ENCODE data around the gene BDKRB1.

BDKRB1 gene

DNA sequence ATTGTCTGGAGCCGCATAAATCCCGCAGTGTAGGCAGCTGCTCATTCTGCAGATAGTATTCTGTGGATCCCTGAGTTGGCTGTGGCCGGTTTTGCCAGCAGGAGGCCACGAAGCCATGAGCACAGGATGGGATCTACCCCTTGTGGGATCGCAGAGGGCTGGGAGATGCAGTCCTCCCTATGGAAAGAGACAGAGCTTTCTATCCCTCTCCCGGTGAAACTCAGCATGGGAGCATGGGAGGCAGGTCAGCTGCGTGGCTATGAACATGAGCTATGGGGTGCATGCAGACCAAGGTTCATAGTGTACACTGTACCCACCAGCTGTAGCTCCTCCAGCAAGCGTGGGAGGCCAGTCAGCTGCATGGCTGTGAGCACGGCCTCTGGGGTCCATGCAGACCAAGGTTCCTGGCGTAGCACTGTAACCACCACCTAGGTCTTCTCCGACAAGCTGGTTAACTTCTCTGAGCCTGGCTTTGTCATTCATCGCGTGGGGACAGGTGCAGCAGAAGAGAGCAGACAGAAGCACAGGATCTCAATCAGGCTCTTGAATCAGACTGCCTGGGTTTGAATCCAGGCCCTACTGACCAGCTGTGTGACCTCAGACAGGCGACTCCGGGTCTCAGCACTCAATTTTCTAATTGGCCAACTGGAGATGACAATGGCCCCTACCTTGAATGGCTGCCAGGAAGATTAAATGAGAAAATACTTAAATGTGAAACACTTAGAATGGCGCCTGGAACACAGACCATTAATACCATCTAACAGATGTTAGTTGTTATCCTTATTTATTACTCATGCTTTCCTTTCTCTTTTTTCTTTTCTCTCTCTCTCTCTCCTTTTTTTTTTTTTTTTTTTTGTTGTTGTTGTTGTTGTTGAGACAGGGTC lies 6.0 kb downstream of the BDKRB1 start:
- DNase-seq (ENCODE audit: low read depth in 2 of 2) = no peak

DNA sequence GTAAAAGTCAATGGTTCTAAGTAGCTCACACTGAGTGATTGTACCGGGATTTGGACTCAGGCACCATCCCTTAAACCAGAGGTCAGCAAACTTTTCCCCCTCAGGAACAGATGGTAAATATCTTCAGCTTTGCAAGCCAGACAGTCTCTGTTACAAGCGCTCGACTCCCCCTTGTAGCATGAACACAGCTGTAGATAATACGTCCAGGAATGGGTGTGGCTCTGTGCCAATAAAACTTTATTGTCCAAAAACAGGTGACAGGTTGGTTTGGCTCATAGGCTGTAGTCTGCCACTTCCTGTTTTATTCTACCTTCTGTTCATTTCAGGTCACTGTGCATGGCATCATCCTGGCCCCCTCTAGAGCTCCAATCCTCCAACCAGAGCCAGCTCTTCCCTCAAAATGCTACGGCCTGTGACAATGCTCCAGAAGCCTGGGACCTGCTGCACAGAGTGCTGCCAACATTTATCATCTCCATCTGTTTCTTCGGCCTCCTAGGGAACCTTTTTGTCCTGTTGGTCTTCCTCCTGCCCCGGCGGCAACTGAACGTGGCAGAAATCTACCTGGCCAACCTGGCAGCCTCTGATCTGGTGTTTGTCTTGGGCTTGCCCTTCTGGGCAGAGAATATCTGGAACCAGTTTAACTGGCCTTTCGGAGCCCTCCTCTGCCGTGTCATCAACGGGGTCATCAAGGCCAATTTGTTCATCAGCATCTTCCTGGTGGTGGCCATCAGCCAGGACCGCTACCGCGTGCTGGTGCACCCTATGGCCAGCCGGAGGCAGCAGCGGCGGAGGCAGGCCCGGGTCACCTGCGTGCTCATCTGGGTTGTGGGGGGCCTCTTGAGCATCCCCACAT lies 7.6 kb downstream of the BDKRB1 start:
- DNase-seq (ENCODE audit: low read depth in 2 of 2) = no peak

DNA sequence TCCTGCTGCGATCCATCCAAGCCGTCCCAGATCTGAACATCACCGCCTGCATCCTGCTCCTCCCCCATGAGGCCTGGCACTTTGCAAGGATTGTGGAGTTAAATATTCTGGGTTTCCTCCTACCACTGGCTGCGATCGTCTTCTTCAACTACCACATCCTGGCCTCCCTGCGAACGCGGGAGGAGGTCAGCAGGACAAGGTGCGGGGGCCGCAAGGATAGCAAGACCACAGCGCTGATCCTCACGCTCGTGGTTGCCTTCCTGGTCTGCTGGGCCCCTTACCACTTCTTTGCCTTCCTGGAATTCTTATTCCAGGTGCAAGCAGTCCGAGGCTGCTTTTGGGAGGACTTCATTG lies 8.2 kb downstream of the BDKRB1 start:
- no peak for DNase-seq (ENCODE audit: low read depth in 2 of 2)

DNA sequence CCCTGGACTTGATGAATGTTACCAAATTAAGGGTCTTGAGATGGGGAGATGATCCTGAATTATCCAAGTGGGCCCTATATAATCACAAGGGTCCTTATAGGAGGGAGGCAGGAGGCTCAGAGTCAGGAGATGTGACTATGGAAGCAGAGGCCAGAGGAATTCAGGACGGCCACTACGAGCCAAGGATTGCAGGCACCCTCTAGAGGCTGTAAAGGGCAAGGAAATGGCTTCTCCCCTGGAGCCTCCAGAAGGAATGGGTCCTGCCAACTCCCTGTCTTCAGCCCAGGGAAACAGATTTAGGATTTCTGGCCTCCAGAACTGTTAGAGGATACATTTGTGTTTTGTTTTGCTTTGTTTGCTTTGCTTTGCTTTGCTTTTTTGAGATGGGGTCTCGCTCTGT lies 8.8 kb downstream of the BDKRB1 start:
- DNase-seq (ENCODE audit: low read depth in 2 of 2) = no peak

DNA sequence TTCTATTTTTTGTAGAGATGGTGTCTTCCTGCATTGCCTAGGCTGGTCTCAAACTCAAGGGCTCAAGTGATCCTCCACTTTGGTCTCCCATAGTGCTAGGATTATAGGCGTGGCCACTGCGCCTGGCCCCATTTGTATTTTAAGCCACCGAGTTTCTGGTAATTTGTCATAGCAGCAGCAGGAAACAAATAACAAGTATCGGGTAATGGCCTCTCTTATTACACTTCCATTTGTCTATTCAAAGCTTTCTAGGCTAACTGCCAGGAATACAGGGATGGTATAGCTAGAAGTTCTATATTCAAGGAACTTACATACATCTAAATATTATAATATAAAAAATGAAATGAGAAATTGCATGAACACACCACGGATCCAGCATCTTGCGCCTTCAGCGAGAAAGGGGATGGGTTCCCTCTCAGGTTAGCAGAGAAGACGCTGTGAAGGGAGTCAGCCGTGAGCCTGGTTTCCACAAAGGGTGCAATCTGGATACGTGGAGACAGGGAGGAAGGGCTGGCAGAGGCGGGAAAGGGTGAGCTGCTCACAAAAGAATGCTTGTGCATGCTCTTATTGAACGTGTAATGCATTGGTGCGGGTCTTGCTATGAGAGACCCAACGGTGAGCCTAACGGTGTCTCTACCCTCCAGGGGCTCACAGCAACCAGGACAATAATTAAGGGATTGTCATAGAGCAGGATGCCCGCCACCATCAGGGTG lies 9.5 kb downstream of the BDKRB1 start:
- no peak for DNase-seq (ENCODE audit: low read depth in 2 of 2)

DNA sequence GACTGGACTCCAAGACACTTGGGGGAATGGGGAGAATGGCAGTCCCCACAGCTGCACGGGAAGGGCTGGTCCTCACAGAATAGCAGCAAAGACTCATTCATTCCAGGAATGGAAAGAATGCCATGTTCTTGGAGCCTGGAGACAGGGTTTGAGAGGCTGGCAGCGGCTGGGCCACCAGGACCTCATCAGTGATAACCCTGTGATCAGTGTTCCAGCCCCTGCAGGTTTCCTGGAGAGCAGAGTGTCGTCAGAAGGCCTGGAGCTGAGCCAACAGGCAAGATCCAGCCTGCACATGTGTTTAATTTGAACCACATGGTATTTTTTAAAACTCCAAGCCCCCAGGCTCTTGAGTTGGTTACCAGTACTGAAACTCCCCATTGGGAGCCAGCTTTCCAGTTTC lies 11.3 kb downstream of the BDKRB1 start:
- peak; percentile 83 for DNase-seq (ENCODE audit: low read depth in 2 of 2)

DNA sequence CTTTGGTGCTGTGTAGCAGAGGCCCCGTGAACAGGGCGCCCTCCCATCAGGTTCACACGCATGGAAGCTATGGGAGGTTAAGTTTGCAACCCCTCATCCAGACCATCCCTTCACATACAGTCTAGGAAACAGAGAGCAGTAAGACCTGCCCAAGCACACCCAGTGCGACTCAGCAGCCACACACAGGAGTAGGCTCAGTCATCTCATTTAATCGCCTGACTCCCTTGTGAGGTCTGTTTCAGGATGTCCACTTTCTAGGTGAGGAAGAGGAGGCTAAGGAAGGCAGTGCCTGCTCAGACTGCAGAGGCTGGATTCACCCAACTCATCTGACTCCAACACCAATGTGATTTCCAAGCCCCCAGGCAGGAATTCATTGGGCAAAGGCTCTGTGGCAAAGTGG lies 11.9 kb downstream of the BDKRB1 start:
- no peak for DNase-seq (ENCODE audit: low read depth in 2 of 2)

DNA sequence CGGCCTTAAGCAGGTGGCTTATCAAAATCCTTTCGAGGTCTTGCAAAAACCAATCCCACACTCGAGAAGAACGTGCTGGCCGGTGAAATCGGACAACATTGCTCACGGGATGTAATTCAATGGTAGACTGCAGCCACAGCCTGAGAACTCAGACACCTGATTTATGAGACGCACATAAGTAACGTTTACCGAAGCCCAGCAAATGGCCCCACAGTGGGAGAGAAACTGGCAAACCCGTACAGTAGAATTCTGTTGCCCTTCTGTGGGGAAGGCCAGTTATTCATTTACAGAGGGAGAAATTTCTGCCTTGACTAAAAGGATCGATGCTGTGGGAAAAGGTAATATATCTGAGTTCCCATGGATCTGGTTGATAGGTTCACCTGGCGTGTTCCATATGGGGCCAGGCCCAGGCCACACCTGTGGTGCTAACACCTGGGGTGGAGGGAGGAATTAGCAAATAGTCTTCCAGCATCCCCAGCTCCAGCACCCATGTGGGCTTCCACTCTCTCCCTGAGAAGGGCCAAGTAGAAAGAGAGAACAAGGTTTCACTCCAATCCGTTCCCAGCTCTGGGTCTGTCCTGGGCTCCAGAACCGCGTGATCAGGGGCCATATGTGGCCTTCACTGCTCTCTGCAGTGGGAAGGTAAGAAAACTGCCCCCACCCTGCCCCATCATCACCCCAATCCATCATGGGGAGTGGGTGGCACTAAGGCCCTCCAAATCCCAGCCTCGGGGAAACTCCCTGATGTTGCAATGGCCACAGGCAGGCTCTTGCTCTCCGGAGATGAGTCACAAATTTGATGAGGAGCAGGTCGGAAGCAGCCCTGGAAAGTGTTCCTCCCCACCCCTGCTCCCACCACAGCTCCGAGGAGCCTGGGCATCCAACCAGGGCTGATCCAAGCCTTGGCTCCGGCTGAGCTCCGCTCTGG lies 12.7 kb downstream of the BDKRB1 start:
- DNase-seq (ENCODE audit: low read depth in 2 of 2) = peak; percentile 82 to 84

DNA sequence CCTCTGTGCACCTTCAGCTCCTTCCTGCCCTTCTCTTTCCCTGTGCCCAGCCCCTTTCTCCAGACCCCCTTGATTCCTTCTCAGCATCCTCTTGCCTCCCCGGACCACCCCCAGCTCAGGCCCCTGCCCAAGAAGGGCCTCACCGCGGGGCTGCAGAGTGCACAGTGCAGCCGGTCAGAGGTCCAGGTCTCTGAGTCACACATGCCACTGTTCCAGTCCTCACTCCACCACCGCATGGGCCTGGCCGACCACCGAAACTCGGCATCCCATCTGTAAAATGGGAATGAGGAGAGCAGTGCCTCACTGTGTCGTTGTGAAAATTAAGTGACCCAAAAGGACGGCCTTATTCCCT lies 13.3 kb downstream of the BDKRB1 start:
- DNase-seq (ENCODE audit: low read depth in 2 of 2) = no peak

DNA sequence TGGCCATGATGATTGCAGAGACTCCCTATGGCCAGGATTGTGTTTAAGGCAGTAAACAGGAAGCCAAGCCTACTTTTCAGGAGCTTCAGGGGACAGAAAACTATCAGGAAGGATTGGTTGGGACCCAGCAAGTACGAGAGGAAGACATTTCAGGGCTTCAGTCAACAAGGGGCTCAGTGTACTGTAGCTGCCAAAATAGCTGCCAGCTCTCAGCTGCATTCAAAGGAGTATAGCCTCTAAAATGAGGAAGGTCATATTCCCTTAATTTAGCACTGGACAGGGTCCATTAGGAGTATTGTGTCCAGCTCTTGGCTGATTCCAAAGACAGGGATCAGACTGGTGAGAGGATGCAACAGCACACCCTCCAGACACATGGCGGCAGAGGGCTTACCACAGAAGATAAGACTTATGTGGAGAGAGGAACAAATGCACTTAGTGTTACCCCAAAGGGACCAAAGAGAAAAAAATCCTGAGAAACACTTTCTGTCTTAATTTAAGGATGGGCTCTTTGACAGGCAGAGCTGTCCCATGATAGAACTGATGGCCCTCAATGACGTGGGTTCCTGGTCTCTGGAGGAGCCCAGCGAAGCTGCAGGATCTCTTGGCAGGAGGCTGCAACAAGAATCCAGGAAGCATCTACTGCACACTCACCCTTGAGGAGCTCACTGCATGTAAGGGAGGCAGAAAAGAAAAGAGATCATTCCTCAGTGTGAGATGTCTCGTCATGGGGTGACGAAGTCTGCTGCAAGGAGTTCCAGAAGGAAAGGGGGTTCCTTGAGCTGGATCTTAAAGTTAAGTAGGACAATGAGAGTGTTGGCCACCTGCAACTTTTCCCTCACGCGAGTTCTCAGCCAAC lies 14.8 kb downstream of the BDKRB1 start:
- no peak for DNase-seq (ENCODE audit: low read depth in 2 of 2)

DNA sequence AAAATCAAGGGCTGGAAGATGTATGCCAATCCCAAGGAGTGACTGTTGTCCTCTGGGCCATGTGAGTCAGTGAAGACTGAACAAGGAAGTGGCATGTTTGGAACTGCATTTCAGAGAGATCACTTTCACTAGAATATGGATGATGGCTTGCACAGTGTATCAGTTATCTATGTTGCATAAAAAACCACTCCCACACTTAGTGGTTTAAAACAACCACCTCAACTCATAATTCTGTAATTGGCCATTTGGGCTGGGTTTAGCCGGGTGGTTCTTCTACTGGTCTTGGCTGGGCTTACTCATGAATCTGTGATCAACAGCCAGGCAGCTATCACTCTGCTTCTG lies 15.4 kb downstream of the BDKRB1 start:
- no peak for DNase-seq (ENCODE audit: low read depth in 2 of 2)

DNA sequence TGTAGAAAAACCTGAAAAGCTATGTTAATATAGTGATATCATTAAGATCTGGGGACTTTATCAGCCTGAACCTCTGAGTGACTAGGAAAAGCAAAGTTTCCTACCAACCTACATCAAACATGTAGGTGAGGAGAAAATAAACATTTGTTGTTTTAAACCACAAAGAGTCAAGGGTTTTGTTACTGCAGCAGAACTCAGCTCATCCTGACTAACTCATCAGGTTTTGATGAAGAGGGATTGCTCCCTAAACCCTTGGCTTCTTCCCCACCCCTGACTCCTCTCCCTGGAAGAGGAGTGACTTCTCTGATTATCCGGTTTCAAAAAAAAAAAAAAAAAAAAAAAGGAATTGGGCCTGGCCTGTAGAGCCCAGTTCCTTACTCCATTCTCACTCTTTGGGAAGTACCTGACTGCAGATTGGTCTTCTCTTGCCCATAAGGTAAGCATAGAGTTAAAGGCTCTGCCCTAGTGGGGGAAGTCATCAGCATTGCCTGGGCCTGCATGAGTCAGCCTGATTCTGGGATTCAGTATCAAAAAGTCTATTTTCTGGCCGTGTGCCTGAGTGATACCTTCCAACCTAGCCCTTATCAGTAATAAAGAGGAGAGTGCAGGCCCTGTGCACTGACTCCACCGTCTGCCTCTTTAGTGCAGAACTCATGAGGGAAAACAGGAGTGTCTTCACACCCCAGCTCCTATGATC lies 16.9 kb downstream of the BDKRB1 start:
- DNase-seq (ENCODE audit: low read depth in 2 of 2) = no peak

DNA sequence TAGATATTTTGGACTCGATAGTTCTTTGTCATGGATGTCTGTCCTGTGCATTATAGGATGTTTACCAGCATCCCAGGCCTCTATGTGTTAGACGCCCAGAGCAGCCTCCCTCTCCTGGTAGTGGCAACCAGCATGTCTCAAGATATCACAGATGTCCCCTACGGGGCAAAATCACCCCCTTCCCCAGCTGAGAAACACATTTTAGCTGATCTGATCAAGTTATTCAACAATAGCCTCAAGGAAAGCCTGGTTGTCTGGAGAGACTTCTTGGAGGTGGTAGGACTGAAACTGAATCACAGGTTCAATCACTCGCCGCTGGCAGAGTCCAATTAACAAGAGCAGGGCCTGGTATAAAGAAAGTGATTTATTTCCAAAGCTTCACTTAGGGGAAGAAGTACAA lies 17.6 kb downstream of the BDKRB1 start:
- no peak for DNase-seq (ENCODE audit: low read depth in 2 of 2)

DNA sequence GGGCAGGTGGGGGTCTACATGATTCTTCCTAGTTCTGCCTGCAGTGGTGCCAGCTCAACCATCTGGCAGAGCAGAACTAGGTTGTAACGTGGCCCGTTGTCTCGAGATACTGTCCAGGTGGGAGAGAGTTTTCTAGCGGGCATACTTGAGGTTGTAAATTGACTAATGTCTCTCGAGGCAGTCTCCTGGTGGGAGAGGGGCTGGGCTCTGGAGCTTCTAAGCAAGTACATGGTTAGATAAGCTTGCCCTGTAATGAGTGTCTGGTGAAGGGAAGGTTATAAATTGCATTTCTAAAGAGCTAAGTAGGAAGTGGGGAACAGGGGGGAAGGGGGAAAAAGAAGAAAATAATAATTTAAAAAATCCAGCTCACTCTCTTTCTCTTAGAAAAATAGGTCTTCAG lies 18.1 kb downstream of the BDKRB1 start:
- no peak for DNase-seq (ENCODE audit: low read depth in 2 of 2)

DNA sequence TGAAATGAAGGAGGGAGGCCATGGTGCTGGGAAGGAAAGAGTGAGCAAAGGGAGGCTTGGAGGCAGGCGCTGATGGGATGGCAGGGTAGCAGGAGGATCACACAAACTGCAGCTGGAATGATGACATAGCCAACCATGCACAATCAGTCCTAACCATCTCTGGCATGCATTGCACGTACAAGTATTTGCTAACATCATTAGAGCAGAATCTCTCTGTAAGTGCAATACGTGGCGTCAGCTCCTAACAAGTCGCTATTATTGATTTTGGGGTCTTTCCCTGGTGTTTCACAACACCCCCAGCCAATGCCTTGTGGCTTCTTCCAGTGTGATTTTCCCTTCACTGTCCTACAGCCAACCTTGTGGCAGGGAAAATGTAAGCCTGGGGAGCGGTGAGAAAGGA lies 18.5 kb downstream of the BDKRB1 start:
- DNase-seq (ENCODE audit: low read depth in 2 of 2) = peak; percentile 79 to 80

DNA sequence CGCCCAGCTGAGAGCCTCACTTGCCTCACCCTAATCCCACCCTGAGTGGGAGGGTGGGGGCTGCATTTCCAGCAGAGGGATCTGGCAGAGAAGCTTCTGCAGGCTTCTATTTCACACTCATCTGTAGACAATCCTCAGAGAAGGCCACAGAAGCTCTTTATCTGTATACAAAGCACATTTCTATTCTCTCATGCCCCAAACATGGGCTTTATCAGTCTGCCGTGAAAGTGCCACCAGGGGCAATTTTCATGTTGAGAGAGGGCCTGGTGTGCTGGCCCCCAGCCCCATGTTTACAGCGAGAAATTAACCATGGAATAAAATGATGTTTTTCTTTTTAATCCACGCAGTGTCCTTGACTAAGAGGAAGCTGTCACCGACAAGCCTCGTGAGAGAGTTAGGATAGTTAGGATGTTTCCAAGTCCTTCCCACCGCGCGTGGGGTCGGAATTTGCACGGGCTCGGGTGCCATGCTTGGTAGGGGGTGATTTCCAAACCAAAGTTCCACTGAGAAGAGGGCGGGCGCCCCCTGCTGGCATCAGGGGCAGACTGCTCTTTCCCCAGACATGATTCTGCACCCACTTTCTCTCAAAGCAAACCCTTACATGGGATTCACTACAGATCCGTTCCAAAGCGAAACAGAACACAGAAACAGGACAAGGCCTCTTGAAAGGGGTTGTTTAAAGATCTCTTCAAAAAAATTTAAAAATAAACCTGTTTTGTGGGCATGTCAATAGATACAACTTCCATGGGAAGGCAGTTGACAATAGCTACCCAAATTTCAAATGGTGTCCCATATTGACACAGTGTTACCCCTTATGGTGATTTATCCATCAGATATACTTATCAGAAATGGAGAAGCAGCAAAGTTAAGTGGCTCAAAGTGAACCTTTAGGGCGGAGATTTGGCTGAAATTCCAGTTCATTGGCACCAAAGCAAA lies 19.4 kb downstream of the BDKRB1 start:
- peak in 1 of 2 experiments; percentile 53 for DNase-seq (ENCODE audit: low read depth in 2 of 2)

DNA sequence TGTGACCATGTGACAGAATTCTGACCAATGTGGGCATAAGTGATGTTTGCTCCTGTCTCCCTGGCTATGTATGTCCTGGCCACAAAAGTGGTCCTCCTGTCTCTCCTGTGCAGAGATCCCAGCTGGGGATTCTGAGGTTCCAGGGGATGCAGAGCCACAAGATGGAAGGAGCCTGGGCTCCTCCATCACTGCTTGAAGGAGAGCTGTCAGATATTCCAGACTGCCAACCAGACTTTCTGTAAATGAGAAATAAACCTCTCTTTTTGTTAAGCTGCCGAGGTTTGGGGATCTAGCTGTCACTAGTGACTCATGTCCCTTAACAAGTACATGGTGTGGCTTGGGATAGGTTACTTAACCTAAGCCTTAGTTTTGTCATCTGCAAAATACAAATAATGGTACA lies 21.9 kb downstream of the BDKRB1 start:
- no peak for DNase-seq (ENCODE audit: low read depth in 2 of 2)

DNA sequence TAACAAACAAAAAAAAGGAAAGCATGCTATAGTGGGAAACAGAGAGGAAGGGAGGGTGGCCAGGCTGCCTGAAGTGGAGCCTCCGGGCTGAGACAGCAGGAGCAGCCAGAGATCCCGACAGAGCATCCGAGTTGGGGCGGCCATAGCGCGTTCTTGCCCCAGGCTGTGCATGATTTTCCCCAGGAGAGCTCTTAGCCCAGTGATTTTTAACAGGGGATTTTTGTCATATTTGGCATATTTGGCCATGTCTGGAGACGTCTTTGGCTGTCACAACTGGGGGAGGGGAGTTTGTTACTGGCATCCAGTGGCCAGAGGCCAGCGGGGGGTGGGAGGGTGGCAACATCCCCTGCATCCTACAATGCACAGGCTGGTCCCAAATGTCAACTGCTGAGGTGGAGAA lies 23.6 kb downstream of the BDKRB1 start:
- DNase-seq (ENCODE audit: low read depth in 2 of 2) = no peak

DNA sequence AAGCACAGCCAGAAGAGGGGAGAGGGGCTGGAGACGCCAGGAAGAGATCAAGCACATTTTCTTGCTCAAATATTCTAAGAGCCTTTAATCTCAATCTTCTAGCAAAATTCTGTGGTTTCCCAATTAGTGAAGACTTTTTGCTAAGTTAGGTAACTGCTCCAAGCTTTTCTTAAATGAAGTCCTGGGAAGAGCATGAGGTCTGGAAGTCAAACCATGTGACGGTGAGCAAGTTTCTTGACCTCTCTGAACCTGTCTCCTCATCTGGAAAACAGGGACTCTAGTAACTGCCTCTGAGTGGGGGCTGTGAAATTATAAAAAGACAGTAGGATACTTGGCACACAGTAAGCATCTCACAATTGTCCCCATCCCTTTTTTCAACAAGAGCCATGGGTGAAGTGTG lies 24.1 kb downstream of the BDKRB1 start:
- no peak for DNase-seq (ENCODE audit: low read depth in 2 of 2)
